ENCODE data around the gene STXBP5. TPM values are rescaled to one million over a fixed set of nuclear protein-coding genes. Genes with fewer than 3 reads are reported as not detected.

Gene STXBP5
- total and polyA plus RNA-seq, 9 of the 15 experiments (the other 6 are each of a cell fraction or from before 2014, with no cell fraction given), result 23.3 to 172 (median 71.5) TPM

DNA sequence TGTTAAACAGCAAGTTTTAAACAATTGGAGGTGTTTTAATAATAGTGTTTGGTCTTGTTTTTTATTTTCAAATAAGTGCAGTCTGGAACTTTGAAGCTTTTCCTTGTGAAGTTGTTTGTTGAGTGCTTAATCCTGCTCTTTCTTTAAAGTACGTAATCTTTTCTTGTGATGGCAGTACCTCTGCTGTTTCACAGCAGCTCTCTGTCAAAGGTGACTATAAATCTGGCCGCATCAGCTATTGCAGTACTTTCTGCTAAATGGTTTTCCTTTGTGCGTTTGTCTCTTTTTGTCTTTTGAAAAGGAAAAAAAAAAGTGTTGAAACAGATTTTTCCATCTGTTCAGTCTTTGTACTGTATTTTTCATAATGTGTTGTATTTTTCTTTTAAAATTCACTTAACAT lies 12.7 kb downstream of the STXBP5 start:
- Histone ChIP-seq H3K4me1 (replicated peaks in 1 of 2; ENCODE audit: control insufficient read depth in 2 of 2, insufficient read depth in 2 of 2, low read length in 2 of 2) (peaks cover 4 to 43% of the 10 kb centered on the region in 2 experiments; a peak in 4 of 5 replicates), H3K4me3 (no peak overlapping the region), H3K79me2 (ENCODE audit: control insufficient read depth, insufficient read depth, low read length) (peaks cover 100% of the 10 kb centered on the region), H2AFZ (ENCODE audit: low read depth, low read length) (no peak overlapping the region), H3K36me3 (ENCODE audit: control insufficient read depth, insufficient read depth, low read length) (peaks cover 92% of the 10 kb centered on the region), H3K27ac (ENCODE audit: extremely low read depth, low read depth, low read length) (peak overlapping the region; percentile 15; the same call in 1 of the 3 replicates), H3K4me2 (ENCODE audit: insufficient read depth, low read length) (no peak overlapping the region), H3K9me1 (ENCODE audit: control insufficient read depth, insufficient read depth, low read length) (no peaks in the 10 kb centered on the region), H3K27me3 (ENCODE audit: control insufficient read depth in 2 of 2, insufficient read depth in 2 of 2, low read length in 2 of 2) (no peaks in the 10 kb centered on the region), H3K9ac (ENCODE audit: insufficient read depth in 1 of 2, low read depth in 2 of 2, low read length in 2 of 2) (no peak overlapping the region), H4K20me1 (replicated peaks; ENCODE audit: control insufficient read depth, insufficient read depth, low read length) (no peaks in the 10 kb centered on the region), H3K9me3 (replicated peaks; ENCODE audit: control insufficient read depth, insufficient read depth, low read depth, low read length) (no peaks in the 10 kb centered on the region)
- whole genome bisulfite sequencing (ENCODE audit: insufficient coverage, low coverage, missing lambda C conversion rate), result 38% methylated on average over 3 of the region's 3 CpGs
- POLR2A ChIA-PET, result interaction anchor here (0.6 to 2.7 kb wide), 11 partner anchors 9 to 338 kb away, joined by 3 to 18 read pairs (median 3); partner anchors contain the start of gene STXBP5
- BruUV-seq (replicated peaks), result no TSS peak
- CTCF ChIA-PET (ENCODE audit: low intra/inter-chr PET ratio), result no interaction called here
- no peak for DNase-seq (ENCODE audit: extremely low read depth in 1 of 4, low spot score in 3 of 4)
- intact Hi-C loops (cut with micrococcal nuclease) (no loop called here), in situ Hi-C loops (cut with MboI) (loop anchor here (25.0 kb wide), 1 partner anchor 330 kb away; no protein-coding TSS in a partner anchor)
- ATAC-seq, result peak; percentile 13
- FAIRE-seq, result no peak
- no peak for TF ChIP-seq KAT7 (CRISPR knock-in tag; IDR thresholded peaks at IDR 0.05; ENCODE audit: borderline replicate concordance)
- no peak for TF ChIP-seq MTA1 (IDR thresholded peaks at IDR 0.05; ENCODE audit: borderline replicate concordance)
- TF ChIP-seq TCFL5 (CRISPR knock-in tag; conservative IDR thresholded peaks at IDR 0.05), result no peak
- TF ChIP-seq SIX5 (IDR thresholded peaks at IDR 0.05; ENCODE audit: borderline replicate concordance in 1 of 2, insufficient read depth in 1 of 2, low read depth in 1 of 2, low read length in 2 of 2), result no peak
- TF ChIP-seq ZNF79 (CRISPR knock-in tag; IDR thresholded peaks at IDR 0.05; ENCODE audit: low read depth), result no peak
- TF ChIP-seq TBP (optimal IDR thresholded peaks at IDR 0.05; ENCODE audit: low read depth, low read length), result no peak
- TF ChIP-seq, protein P1, sequence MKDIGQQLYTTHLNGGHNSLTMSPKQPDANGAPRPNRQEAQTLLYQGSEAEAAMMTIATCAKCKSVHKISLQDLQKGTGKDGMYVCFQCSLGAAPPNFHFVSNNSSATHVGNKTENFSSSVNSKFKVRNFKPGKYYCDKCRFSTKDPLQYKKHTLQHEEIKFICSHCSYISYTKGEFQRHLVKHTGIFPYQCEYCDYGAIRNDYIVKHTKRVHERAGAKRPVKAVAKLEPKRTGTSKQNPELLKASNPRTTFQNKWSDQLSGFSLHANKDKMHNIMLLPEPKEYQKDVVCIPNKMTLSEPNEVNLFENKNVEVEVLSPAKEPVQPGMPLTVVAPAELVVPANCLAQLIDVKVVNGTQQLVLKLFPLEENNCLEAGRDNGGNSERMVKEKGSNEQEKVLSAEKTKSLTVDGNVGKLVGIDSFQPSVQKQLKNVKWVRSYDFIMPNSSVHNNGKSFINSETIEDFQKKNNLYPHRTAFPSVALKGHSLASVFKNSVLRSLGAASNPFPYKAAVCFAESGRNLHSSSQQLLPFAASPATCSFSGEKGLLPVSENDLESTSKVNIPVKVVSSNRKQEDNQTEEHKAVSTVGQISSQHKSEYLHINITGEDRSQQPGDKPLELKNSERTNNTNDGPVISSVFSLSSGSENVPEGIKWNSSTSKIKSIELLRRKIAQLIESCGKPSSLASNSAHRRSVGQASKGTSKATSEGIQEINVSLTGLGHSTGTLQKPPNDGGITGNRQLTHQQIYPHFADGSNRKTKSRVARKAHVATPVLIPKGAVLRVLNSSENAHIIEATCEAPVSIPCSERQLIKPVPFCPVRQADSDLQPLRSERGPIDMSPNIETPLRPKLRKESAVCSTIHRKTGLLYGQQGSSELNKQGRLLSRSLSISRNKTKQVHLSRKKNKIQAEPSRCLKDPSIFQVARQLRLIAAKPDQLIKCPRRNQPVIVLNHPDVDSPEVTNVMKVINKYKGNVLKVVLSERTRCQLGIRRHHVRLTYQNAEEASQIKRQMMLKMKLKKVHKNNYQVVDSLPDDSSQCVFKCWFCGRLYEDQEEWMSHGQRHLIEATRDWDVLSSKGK (CRISPR knock-in tag; IDR thresholded peaks at IDR 0.05), result no peak
- TF ChIP-seq, protein P2, sequence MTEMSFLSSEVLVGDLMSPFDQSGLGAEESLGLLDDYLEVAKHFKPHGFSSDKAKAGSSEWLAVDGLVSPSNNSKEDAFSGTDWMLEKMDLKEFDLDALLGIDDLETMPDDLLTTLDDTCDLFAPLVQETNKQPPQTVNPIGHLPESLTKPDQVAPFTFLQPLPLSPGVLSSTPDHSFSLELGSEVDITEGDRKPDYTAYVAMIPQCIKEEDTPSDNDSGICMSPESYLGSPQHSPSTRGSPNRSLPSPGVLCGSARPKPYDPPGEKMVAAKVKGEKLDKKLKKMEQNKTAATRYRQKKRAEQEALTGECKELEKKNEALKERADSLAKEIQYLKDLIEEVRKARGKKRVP (CRISPR knock-in tag; IDR thresholded peaks at IDR 0.05), result no peak
- TF ChIP-seq ZEB2 (IDR thresholded peaks at IDR 0.05), result no peak
- TF ChIP-seq SNRNP70 (optimal IDR thresholded peaks at IDR 0.05; ENCODE audit: low read depth, low read length), result no peak
- TF ChIP-seq RFX1 (IDR thresholded peaks at IDR 0.05), result no peak
- TF ChIP-seq POU5F1 (IDR thresholded peaks at IDR 0.05; ENCODE audit: borderline replicate concordance, low read depth, low read length, partially characterized antibody), result no peak
- peak; percentile 10; the same call in 1 of the 2 replicates for TF ChIP-seq TEAD4 (IDR thresholded peaks at IDR 0.05; ENCODE audit: low read length)
- TF ChIP-seq TEAD4 (CRISPR knock-in tag; IDR thresholded peaks at IDR 0.05; ENCODE audit: borderline replicate concordance), result no peak
- TF ChIP-seq ZNF239 (CRISPR knock-in tag; IDR thresholded peaks at IDR 0.05), result no peak
- no peak for TF ChIP-seq HLTF (IDR thresholded peaks at IDR 0.05)
- no peak for TF ChIP-seq NBN (IDR thresholded peaks at IDR 0.05; ENCODE audit: low read depth)
- no peak for TF ChIP-seq CBX3 (IDR thresholded peaks at IDR 0.05; ENCODE audit: borderline replicate concordance in 1 of 2, low read length in 2 of 2)

Measured in K562 (cell line).